ENCODE results near the gene NCKAP5L.

NCKAP5L gene

DNA sequence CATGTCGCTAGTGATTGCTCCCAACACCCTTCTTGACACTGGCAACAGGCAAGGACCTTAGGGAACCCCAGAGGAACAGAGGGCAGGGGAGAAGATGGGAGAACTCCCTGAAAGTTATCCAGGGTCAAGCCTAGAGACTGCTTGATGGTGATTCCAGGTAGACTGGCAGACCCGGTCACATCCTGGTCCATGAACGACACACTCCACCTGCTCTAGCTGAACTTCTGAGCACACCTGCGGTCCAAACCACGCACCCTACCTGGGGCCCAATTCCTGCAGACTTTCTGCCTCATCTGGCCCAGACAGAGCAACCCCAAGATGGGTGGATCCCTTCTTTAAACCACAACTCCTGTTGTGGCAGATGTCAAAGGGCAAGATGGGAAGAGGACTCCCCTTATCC lies 34.2 kb downstream of the NCKAP5L start:
- no peak overlapping the region for H3K27ac ChIP-seq
- TF ChIP-seq, protein P1, sequence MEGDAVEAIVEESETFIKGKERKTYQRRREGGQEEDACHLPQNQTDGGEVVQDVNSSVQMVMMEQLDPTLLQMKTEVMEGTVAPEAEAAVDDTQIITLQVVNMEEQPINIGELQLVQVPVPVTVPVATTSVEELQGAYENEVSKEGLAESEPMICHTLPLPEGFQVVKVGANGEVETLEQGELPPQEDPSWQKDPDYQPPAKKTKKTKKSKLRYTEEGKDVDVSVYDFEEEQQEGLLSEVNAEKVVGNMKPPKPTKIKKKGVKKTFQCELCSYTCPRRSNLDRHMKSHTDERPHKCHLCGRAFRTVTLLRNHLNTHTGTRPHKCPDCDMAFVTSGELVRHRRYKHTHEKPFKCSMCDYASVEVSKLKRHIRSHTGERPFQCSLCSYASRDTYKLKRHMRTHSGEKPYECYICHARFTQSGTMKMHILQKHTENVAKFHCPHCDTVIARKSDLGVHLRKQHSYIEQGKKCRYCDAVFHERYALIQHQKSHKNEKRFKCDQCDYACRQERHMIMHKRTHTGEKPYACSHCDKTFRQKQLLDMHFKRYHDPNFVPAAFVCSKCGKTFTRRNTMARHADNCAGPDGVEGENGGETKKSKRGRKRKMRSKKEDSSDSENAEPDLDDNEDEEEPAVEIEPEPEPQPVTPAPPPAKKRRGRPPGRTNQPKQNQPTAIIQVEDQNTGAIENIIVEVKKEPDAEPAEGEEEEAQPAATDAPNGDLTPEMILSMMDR (IDR thresholded peaks at IDR 0.05): no peak
- DNase-seq (ENCODE audit: low spot score): no peak
- H3K4me3 ChIP-seq: no peak overlapping the region

DNA sequence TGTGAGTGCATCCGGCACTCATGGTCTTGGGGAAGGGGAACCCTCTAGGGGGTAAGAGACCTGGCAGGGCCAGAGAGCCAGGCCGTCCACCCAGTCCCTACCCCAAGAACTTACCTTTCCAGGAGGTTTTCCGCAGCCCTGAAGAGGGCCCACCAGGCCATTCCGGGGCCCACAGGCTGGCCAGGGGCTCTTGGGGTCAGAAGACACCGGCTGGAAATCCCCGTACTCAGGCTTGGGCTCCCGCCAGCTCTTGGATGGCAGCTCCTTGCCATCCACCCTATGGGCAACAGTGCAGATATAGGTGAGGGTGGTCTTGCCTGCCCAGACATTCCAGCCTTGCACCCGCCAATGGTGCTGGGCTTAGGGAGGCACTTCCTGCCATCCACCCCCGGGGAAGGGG lies 34.6 kb downstream of the NCKAP5L start:
- Histone ChIP-seq H3K27ac (no peak overlapping the region), H3K4me3 (no peak overlapping the region)
- no peak for DNase-seq (ENCODE audit: low spot score)
- TF ChIP-seq, protein P1 (IDR thresholded peaks at IDR 0.05): no peak

DNA sequence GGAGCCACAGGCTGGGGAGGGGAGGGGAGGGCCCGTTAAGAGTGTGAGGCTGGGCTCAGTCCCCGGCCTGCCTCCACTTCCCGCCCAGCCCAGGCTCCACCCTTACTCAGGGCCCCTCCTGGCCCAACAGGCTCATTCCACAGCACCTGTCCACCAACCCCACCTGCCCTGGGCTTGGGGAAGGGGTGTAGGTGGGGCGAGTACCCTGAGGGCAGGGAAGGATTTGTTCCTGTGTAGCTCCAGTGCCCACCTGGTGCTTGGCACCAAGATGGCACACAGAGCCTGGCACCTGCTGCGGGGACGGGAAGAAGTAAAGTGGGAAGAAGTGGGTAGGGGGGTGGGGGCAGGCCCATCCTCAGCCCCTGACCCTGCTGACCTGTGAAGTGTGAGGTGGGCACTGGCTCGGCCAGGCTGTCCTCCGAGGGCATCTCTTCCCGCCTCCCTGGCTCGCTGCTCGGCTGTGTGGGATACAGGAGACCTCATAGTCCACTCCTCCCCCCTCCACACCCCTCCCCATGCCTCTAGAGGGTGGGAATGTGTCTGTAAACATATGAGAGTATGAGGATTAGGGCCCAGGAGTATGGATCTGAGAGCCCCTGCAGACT lies 35.1 kb downstream of the NCKAP5L start:
- DNase-seq (ENCODE audit: low spot score): no peak
- no peak overlapping the region for H3K4me3 ChIP-seq
- TF ChIP-seq, protein P1 (IDR thresholded peaks at IDR 0.05): no peak

DNA sequence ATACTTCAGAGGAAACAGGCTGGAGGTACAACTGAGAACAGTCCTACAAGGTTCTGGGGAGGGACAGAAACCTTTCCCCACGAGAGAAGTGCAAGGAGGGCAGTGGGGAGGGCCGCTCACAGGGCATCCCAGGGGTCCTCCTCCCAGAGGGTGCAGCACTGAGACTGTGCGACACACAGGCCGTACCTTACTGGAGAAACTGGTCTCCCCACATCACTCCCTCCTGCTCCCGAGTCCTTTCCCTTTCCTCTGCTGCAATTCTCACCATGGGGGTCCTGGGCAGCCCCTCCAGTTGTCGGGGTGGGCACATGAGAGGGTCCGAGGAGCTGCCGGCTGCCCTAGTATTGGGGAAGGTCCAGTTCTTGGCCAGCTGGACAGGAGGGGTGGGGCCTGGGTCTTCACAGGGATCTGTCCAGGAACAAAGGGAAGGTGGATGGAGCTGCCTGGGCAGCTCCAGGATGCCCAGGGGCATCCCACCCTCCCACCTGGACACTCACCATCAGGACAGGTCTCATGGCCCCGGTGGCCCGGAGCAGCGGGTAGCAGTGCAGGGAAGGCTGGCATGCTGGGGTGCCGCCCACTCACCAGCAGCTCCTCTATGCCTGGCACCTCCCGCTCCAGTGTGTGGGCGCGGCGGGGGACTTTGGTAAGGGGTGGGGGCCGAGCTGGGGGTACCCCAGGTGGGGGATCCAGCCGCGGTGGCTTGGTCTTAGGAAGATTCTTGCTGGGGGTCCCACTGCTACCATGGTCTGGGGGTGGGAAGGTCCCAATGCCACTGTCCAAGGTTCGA lies 35.8 kb downstream of the NCKAP5L start:
- DNase-seq (ENCODE audit: low spot score): no peak
- Histone ChIP-seq H3K4me3 (no peak overlapping the region), H3K27ac (no peak overlapping the region)
- TF ChIP-seq, protein P1 (IDR thresholded peaks at IDR 0.05): no peak

More for the DNA sequence above, 35.1 kb downstream of the NCKAP5L start:
- no peak overlapping the region for H3K27ac ChIP-seq

DNA sequence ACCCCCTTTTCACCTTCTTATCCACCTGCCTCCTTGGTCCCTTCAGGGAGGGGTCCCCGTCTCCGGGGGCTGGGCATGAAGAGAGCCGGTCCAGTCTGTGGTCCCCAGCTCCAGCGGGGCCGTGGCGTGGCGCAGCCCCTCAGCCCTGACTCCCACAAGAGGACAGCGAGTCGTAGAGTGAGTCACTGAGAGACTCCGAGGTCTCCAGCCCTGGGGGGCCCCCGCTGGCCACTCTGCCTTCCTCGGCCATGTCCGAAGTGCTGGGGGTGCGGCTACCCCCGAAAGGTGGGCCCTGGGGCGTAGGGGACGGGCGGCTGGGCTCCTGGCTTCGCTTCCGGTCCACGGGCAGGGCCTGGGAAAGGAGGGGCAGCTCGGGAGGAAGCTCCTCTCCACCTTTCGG lies 36.5 kb downstream of the NCKAP5L start:
- no peak overlapping the region for H3K4me3 ChIP-seq
- TF ChIP-seq, protein P1 (IDR thresholded peaks at IDR 0.05): no peak
- no peak for DNase-seq (ENCODE audit: low spot score)
- H3K27ac ChIP-seq: no peak overlapping the region

DNA sequence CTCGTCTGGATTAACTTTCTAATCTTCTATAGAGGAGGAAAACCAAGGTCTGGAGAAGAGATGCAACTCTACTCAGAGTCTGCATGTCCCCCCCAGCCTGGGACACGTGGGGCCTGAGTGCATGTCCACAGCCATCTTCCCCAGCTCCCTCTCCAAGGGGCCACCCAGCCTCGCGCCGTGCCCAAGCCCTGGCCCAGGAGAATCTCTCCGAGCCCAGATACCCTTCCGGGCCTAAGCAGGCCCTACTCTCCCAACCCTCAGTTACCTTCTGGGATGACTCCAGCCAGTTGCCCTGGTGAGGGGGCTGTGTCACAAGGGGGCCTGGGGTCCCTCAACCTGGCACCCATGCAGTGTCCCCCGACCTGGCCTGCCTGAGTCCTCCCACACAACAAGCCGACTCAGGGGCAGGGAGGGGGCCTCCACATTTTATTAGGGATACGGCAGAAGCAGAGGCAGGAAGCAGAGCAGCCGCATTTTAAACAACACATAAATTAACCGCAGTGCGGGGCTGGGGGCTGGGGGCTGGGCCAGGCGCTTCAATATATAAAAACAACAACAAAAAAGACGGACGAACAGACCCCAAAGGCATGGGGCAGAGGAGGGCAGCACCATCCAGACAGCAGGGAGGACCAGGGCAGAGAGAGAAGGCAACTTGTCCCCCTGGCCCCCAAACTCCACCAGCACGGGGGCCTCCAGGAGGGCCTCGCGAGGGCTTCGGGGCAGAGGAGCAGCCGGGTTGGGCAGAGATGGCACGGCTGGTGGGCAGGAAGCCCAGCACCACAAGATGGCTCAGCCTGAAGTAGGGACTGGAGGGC lies 37.3 kb downstream of the NCKAP5L start:
- H3K27ac ChIP-seq: no peak overlapping the region
- TF ChIP-seq, protein P1 (IDR thresholded peaks at IDR 0.05): no peak
- no peak overlapping the region for H3K4me3 ChIP-seq
- DNase-seq (ENCODE audit: low spot score): no peak
